ENCODE data around the gene CDH2. TPM values are rescaled to one million over a fixed set of nuclear protein-coding genes. Genes with fewer than 3 reads are reported as not detected.

The CDH2 gene
- total and polyA plus RNA-seq, 4 donors = 14.2 to 49.5 (median 26.4) TPM

GRCh38 chr18:28003451-28003850 is 173.5 kb downstream of the CDH2 start:
- no peaks in the 10 kb centered on the region for H3K27me3 ChIP-seq (ENCODE audit: control insufficient read depth in 4 of 4, insufficient read depth in 4 of 4, low read length in 3 of 4)
- H3K9ac ChIP-seq (ENCODE audit: low read depth in 1 of 2, low read length in 2 of 2) = no peak overlapping the region
- WGBS = 94% methylated on average over 5 of the region's 5 CpGs
- peaks cover 0 to 25% (median 11%) of the 10 kb centered on the region in 4 donors for H3K36me3 ChIP-seq (ENCODE audit: control insufficient read depth in 4 of 4, insufficient read depth in 3 of 4, low read depth in 1 of 4, low read length in 3 of 4)
- H3K9me3 ChIP-seq (ENCODE audit: control insufficient read depth in 4 of 4, low read length in 3 of 4) = no peaks in the 10 kb centered on the region
- no peak overlapping the region for H3K4me3 ChIP-seq (ENCODE audit: low read depth in 1 of 3, low read length in 3 of 3)
- no peak overlapping the region for H3K27ac ChIP-seq (ENCODE audit: low read depth in 1 of 2, low read length in 2 of 2)
- no peak for DNase-seq (ENCODE audit: low spot score)
- no peaks in the 10 kb centered on the region for H3K4me1 ChIP-seq (ENCODE audit: control insufficient read depth in 4 of 4, insufficient read depth in 4 of 4, low read length in 3 of 4)
- TF ChIP-seq YY1 (IDR thresholded peaks at IDR 0.05) (no peak), TAF1 (conservative IDR thresholded peaks at IDR 0.05) (no peak), GABPA (IDR thresholded peaks at IDR 0.05 in 1 of 2, conservative IDR thresholded peaks at IDR 0.05 in 1 of 2) (no peak), ATF3 (IDR thresholded peaks at IDR 0.05) (no peak), FOXA2 (IDR thresholded peaks at IDR 0.05) (no peak), RAD21 (IDR thresholded peaks at IDR 0.05) (no peak), RXRA (IDR thresholded peaks at IDR 0.05) (no peak), REST (IDR thresholded peaks at IDR 0.05) (no peak), SP1 (IDR thresholded peaks at IDR 0.05) (no peak), MAX (IDR thresholded peaks at IDR 0.05) (no peak), FOXA1 (IDR thresholded peaks at IDR 0.05) (no peak), JUND (IDR thresholded peaks at IDR 0.05) (no peak), ZBTB33 (IDR thresholded peaks at IDR 0.05) (no peak), NR2F2 (IDR thresholded peaks at IDR 0.05) (no peak), HNF4G (IDR thresholded peaks at IDR 0.05) (no peak)

GRCh38 chr18:28002841-28003240 is 174.1 kb downstream of the CDH2 start:
- no peak for TF ChIP-seq JUND (IDR thresholded peaks at IDR 0.05)
- no peak for TF ChIP-seq TAF1 (conservative IDR thresholded peaks at IDR 0.05)
- no peak for TF ChIP-seq MAX (IDR thresholded peaks at IDR 0.05)
- no peak for TF ChIP-seq RAD21 (IDR thresholded peaks at IDR 0.05)
- TF ChIP-seq ZBTB33 (IDR thresholded peaks at IDR 0.05) = no peak
- no peak for TF ChIP-seq FOXA1 (IDR thresholded peaks at IDR 0.05)
- TF ChIP-seq RXRA (IDR thresholded peaks at IDR 0.05) = no peak
- no peak for TF ChIP-seq GABPA (IDR thresholded peaks at IDR 0.05 in 1 of 2, conservative IDR thresholded peaks at IDR 0.05 in 1 of 2)
- TF ChIP-seq CTCF (IDR thresholded peaks at IDR 0.05; ENCODE audit: low read depth, low read length, missing input control) = no peak
- TF ChIP-seq HNF4A (conservative IDR thresholded peaks at IDR 0.05) = no peak
- no peak for TF ChIP-seq NR2F2 (IDR thresholded peaks at IDR 0.05)
- no peak for TF ChIP-seq YY1 (IDR thresholded peaks at IDR 0.05)
- no peak for TF ChIP-seq SP1 (IDR thresholded peaks at IDR 0.05)
- 85% methylated on average over 5 of the region's 5 CpGs for WGBS

More at GRCh38 chr18:28002841-28003240, 174.1 kb downstream of the CDH2 start:
- no peak overlapping the region for H3K27ac ChIP-seq (ENCODE audit: low read depth in 1 of 2, low read length in 2 of 2)
- H3K9ac ChIP-seq (ENCODE audit: low read depth in 1 of 2, low read length in 2 of 2) = no peak overlapping the region
- H3K9me3 ChIP-seq (ENCODE audit: control insufficient read depth in 4 of 4, low read length in 3 of 4) = no peaks in the 10 kb centered on the region
- peaks cover 0 to 25% (median 12%) of the 10 kb centered on the region in 4 donors for H3K36me3 ChIP-seq (ENCODE audit: control insufficient read depth in 4 of 4, insufficient read depth in 3 of 4, low read depth in 1 of 4, low read length in 3 of 4)
- H3K4me1 ChIP-seq (ENCODE audit: control insufficient read depth in 4 of 4, insufficient read depth in 4 of 4, low read length in 3 of 4) = no peaks in the 10 kb centered on the region
- no peak overlapping the region for H3K4me3 ChIP-seq (ENCODE audit: low read depth in 1 of 3, low read length in 3 of 3)
- no peaks in the 10 kb centered on the region for H3K27me3 ChIP-seq (ENCODE audit: control insufficient read depth in 4 of 4, insufficient read depth in 4 of 4, low read length in 3 of 4)
- no peak for DNase-seq (ENCODE audit: low spot score)
